ENCODE data around the gene CNTRL.

DNA sequence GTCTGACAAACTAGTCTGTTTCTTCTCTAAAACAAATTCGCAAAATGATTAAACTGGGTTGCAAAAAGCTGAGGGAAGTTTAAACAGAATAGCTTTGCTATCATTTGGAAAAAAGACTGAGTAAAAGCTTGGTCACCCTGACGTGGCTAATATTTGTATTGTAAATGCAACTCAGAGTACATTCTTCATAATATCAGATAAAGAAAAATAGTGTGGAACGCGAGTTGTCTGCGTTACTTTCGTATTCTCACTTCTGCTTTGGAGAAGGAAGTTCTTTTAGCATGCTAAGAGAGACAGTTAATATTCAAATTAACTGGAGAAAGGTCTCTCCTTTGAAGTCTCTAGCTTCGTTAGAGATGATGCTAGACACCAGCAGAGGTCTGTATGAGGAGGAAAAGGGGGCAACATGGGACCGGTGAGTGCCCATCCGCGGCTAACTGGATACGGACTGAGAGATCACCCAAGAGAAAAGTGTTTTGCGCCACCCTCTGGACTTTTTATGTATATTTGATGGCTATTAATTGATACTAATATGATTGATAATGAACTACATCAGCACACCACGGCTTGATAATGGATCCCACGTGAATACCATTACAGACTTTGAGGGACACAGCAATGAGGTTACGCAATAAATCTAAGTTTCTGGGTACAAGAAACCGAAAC is 2.9 kb upstream of the CNTRL start:
- TF ChIP-seq, protein P1, sequence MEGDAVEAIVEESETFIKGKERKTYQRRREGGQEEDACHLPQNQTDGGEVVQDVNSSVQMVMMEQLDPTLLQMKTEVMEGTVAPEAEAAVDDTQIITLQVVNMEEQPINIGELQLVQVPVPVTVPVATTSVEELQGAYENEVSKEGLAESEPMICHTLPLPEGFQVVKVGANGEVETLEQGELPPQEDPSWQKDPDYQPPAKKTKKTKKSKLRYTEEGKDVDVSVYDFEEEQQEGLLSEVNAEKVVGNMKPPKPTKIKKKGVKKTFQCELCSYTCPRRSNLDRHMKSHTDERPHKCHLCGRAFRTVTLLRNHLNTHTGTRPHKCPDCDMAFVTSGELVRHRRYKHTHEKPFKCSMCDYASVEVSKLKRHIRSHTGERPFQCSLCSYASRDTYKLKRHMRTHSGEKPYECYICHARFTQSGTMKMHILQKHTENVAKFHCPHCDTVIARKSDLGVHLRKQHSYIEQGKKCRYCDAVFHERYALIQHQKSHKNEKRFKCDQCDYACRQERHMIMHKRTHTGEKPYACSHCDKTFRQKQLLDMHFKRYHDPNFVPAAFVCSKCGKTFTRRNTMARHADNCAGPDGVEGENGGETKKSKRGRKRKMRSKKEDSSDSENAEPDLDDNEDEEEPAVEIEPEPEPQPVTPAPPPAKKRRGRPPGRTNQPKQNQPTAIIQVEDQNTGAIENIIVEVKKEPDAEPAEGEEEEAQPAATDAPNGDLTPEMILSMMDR (conservative IDR thresholded peaks at IDR 0.05) = peak; percentile 59
- no peak for TF ChIP-seq EZH2 (IDR thresholded peaks at IDR 0.05; ENCODE audit: low read depth)

Measured in PC-9 (cell line).